OCI-LY3 (cell line): Measurements from ENCODE around the gene ZC3H12C.

ENCODE experiments used
- H2AFZ ChIP-seq: fragments of 200-600, 300-600 bp; shearing (Covaris generic); 2 replicates; pipeline ENCODE4 v1.6.0; 2014; ENCODE audit warnings: antibody characterized with exemption, low read depth, low read length
- H3K27ac ChIP-seq: fragments of 200-600, 300-600 bp; sonication (generic); 2 replicates; pipeline ENCODE4 v1.5.1; 2014; ENCODE audit warnings: mild to moderate bottlenecking, low read length, moderate library complexity, mixed read lengths
- H3K27me3 ChIP-seq: fragments of 200-600, 300-600 bp; sonication (generic); 2 replicates; pipeline ENCODE4 v1.6.1; 2014; ENCODE audit warnings: low read depth, low read length, mixed read lengths
- H3K36me3 ChIP-seq: fragments of 200-600, 300-600 bp; sonication (generic); replicated peaks from 2 replicates; pipeline ENCODE3; 2014; ENCODE audit warnings: low read depth, low read length, mixed read lengths
- H3K4me1 ChIP-seq: fragments of 300-600, 200-600 bp; sonication (generic); 2 replicates; pipeline ENCODE4 v1.6.1; 2014; ENCODE audit warnings: low read length, mixed read lengths
- H3K4me2 ChIP-seq: fragments of 200-600, 300-600 bp; sonication (generic); 2 replicates; pipeline ENCODE4 v1.6.1; 2014; ENCODE audit warnings: low read length, mixed read lengths
- H3K4me3 ChIP-seq: fragments of 300-600, 200-600 bp; sonication (generic); 2 replicates; pipeline ENCODE4 v1.5.1; 2014; ENCODE audit warnings: antibody characterized with exemption, mild to moderate bottlenecking, low read length, moderate library complexity
- H3K79me2 ChIP-seq: fragments of 300-600, 200-600 bp; shearing (Covaris generic); 2 replicates; pipeline ENCODE4 v1.6.1; 2014; ENCODE audit warnings: mild to moderate bottlenecking, low read length, mixed read lengths
- H3K9ac ChIP-seq: fragments of 300-600, 200-600 bp; shearing (Covaris generic); 2 replicates; pipeline ENCODE4 v1.6.0; 2014; ENCODE audit warnings: mild to moderate bottlenecking, low read length, moderate library complexity
- H3K9me3 ChIP-seq: fragments of 200-600, 300-600 bp; shearing (Covaris generic); 2 replicates; pipeline ENCODE4 v1.6.1; 2014; ENCODE audit warnings: low read length, mixed read lengths; ENCODE audit not compliant: insufficient read depth
- H4K20me1 ChIP-seq: fragments of 200-600, 300-600 bp; sonication (generic); 2 replicates; pipeline ENCODE4 v1.6.1; 2016; ENCODE audit warnings: low read length, mixed read lengths; ENCODE audit not compliant: insufficient read depth
- EZH2phosphoT487 ChIP-seq: fragments of 200-600 bp; shearing (Covaris generic); IDR thresholded peaks from 2 replicates; pipeline ENCODE4 v1.6.1; 2018; ENCODE audit warnings: antibody characterized with exemption, mixed run types, low read depth
- TF ChIP-seq, protein P1 (sequence below): fragments of 200-600, 300-600 bp; sonication (generic); IDR thresholded peaks from 2 replicates; pipeline ENCODE4 v1.5.1; 2014; ENCODE audit warnings: antibody characterized with exemption, low read length, low read depth

Gene ZC3H12C

DNA sequence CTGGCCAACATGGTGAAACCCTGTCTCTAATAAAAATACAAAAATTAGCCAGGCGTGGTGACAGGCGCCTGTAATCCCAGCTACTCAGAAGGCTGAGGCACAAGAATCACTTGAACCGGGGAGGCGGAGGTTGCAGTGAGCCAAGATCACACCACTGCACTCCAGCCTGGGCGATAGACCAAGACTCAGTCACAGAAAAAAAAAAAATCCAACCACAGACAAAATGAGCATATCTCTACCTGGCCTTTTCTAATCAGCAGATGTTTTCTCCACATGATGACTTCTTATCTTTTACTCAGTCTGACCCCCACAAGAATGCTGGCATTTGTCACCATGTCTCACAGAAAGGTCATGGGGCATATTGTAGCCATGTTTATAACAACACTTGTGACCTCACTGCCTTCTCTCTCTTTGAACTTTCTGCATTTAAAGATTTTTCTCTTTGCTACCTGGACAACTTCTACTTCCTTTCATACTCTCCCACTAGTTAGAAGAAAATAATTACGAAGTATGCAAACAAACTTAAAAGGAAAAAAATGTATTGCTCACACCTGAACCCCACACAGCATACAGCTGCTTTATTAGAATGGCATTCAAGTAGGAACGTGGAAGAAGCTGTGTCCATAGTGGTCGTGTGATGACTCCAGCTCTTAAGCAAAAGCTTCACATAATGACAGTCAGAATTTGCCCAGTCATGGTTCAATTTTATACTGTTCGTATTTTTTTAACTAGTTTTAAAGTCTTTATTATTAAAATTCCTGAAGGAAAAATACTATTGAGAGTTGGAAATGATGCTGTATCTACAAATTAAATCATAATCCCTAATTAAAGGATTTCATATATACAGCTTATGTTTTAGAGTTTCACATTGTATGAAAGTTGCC lies 65.4 kb downstream of the ZC3H12C start:
- Histone ChIP-seq H2AFZ (no peak overlapping the region), H3K9me3 (no peaks in the 10 kb centered on the region), H3K4me1 (peaks cover 2% of the 10 kb centered on the region), H4K20me1 (no peaks in the 10 kb centered on the region), H3K36me3 (peaks cover 4% of the 10 kb centered on the region), H3K4me2 (no peak overlapping the region), H3K4me3 (no peak overlapping the region), H3K27me3 (no peaks in the 10 kb centered on the region), H3K27ac (no peak overlapping the region), H3K79me2 (no peaks in the 10 kb centered on the region), H3K9ac (no peak overlapping the region)
- TF ChIP-seq, protein P1, sequence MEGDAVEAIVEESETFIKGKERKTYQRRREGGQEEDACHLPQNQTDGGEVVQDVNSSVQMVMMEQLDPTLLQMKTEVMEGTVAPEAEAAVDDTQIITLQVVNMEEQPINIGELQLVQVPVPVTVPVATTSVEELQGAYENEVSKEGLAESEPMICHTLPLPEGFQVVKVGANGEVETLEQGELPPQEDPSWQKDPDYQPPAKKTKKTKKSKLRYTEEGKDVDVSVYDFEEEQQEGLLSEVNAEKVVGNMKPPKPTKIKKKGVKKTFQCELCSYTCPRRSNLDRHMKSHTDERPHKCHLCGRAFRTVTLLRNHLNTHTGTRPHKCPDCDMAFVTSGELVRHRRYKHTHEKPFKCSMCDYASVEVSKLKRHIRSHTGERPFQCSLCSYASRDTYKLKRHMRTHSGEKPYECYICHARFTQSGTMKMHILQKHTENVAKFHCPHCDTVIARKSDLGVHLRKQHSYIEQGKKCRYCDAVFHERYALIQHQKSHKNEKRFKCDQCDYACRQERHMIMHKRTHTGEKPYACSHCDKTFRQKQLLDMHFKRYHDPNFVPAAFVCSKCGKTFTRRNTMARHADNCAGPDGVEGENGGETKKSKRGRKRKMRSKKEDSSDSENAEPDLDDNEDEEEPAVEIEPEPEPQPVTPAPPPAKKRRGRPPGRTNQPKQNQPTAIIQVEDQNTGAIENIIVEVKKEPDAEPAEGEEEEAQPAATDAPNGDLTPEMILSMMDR = no peak
- TF ChIP-seq EZH2phosphoT487 = no peak

DNA sequence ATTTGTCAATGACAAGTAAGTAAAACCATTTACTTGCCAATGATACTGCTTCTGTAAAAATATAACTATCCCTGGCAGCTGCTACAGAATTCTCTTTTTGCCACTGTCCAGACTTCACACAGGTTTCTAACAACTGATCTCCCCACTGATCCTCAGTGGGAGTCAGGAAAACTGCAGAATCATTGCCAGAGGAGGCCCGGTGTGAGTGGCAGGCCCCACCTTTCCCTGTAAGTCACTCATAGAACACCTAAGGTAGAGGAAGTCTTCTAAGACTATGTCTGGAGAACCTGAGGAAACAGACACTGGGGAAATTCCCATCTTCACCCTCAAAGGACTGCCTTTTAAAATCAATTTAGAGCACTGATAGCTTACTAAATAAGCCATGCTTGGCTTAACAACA lies 66.3 kb downstream of the ZC3H12C start:
- no peaks in the 10 kb centered on the region for H4K20me1 ChIP-seq
- H3K9ac ChIP-seq = no peak overlapping the region
- H3K9me3 ChIP-seq = no peaks in the 10 kb centered on the region
- H2AFZ ChIP-seq = no peak overlapping the region
- TF ChIP-seq, protein P1 = no peak
- no peak for TF ChIP-seq EZH2phosphoT487
- peaks cover 10% of the 10 kb centered on the region for H3K4me1 ChIP-seq
- H3K4me2 ChIP-seq = no peak overlapping the region
- H3K79me2 ChIP-seq = no peaks in the 10 kb centered on the region
- no peak overlapping the region for H3K4me3 ChIP-seq
- H3K27me3 ChIP-seq = no peaks in the 10 kb centered on the region
- no peak overlapping the region for H3K27ac ChIP-seq
- H3K36me3 ChIP-seq = peaks cover 5% of the 10 kb centered on the region

DNA sequence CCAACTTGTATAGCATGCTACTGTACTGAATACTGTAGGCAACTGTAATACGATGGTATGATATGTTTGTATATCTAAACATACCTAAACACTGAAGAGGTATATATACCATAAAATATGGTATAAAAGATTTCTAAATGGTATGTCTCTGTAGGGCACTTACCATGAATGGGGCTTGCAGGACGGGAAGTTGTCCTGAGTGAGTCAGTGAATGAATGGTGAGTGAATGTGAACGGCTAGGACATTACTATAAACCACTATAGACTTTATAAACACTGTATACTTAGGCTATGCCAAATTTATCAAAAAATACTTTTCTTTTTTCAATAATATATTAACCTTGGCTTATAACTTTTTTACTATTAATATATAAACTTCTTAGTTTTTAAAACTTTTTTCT lies 66.8 kb downstream of the ZC3H12C start:
- no peak overlapping the region for H2AFZ ChIP-seq
- no peak overlapping the region for H3K4me3 ChIP-seq
- H3K4me2 ChIP-seq = no peak overlapping the region
- H3K9ac ChIP-seq = no peak overlapping the region
- H3K4me1 ChIP-seq = peaks cover 10% of the 10 kb centered on the region
- no peaks in the 10 kb centered on the region for H4K20me1 ChIP-seq
- H3K27me3 ChIP-seq = no peaks in the 10 kb centered on the region
- H3K27ac ChIP-seq = no peak overlapping the region
- TF ChIP-seq EZH2phosphoT487 = no peak
- no peaks in the 10 kb centered on the region for H3K9me3 ChIP-seq
- peaks cover 8% of the 10 kb centered on the region for H3K36me3 ChIP-seq
- H3K79me2 ChIP-seq = no peaks in the 10 kb centered on the region

DNA sequence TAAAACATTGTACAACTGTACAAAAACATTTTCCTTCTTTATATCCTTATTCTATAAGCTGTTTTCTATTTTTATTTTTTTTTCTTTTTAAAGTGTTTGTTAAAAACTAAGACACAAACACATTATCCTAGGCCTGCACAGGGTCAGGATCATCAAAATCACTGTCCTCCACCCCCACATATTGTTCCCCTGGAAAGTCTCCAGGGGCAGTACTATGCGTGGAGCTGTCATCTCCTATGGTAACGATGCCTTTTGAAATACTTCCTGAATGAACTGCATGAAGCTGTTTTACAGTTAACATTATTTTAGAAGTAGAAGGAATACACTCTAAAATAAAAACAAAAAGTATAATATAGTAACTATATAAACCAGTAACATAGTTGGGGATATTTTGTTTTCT lies 67.2 kb downstream of the ZC3H12C start:
- Histone ChIP-seq H3K4me2 (no peak overlapping the region), H3K36me3 (peaks cover 10% of the 10 kb centered on the region), H3K27ac (no peak overlapping the region), H3K79me2 (no peaks in the 10 kb centered on the region), H3K9me3 (no peaks in the 10 kb centered on the region), H3K9ac (no peak overlapping the region), H4K20me1 (no peaks in the 10 kb centered on the region), H3K4me1 (peaks cover 10% of the 10 kb centered on the region), H3K27me3 (no peaks in the 10 kb centered on the region), H3K4me3 (no peak overlapping the region), H2AFZ (no peak overlapping the region)
- TF ChIP-seq, protein P1 = no peak
- TF ChIP-seq EZH2phosphoT487 = no peak
